Right kidney (tissue), 1 donor: ENCODE results near the gene IL19.
"Not testable (repeated sequence)": the region's sequence is repeated elsewhere in the genome, so short reads cannot be mapped to it uniquely, and the experiment has no call there.

Source experiments
- DNase-seq: peaks from one replicate; pipeline ENCODE4 v3.0.0-alpha.2; 2016

IL19 gene

DNA sequence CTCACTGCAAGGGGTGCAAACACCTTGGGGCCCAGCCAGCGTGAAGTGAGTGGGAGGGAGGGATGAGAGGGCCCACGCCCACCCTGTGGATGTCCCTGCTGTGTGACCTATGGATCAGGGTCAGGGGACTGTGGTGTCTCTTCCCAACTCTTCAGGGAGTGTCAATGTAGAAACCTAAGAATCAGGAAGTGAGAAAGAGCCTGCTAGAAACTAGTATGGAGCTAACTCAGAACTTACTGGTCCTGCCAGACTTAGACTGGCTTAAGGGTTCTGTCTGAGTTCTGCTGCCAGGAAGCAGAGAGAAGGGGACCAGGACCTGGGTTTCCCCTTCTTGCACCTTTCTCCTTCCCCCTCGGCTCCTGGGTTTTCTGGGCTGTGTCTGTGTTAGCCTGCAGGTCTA is 3.5 kb downstream of the IL19 start:
- no peak for DNase-seq

DNA sequence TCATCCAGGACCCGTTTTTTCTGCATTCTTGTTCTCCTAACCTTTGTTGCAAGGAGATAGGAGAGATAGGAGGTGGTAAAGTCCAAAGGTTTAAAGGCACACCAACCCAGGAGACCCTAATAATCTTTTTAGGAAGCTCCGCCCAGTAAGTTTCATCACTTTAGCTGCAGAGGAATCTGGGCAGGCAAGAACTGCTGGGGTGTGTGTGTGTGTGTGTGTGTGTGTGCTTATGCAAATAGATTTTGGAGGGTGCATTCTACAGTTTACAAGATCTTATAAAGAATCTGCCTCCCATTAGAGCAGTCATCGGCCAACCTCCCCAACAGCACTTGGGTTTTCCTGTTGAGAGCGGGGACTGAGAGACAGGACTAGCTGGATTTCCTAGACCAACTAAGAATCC is 5.7 kb downstream of the IL19 start:
- DNase-seq, result no peak

DNA sequence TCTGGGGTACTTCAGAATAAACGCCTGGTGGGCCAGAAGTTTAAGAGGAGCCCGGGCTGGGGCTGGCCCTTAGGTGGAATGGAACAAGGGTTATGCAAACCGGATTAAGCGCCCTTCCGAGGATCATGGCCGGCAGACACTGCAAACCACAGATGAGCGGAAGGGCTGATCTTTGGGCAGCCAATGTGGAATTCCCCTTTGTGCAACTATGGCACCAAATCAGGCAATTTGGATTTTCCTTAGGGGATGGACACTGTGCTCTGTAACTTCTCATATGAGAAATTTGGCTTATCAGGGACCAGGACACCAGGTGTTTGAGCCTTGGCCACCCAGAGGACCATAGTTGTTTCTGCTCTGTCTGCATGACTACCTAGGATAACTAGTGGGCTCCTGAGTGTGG is 7.5 kb downstream of the IL19 start:
- DNase-seq, result no peak

DNA sequence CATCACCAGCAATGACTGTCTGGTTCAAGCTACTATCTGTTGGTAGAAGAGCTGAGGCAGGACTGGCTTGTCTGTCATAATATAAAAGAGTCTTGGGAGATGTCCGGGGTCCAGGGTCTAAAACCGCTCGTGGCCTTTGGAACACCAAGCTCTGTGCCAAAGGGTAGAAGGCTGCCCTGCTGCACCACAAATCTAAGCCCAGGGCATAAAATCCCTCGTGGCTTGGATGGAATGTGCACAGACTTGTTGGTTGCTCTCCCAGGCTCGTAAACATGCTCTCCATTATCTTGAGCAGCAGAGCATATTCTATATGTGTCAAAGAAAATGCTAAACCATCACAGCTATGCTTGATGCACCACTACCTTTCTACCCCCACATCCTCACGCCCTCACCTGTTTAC is 8.3 kb downstream of the IL19 start:
- DNase-seq, result not testable (repeated sequence)

DNA sequence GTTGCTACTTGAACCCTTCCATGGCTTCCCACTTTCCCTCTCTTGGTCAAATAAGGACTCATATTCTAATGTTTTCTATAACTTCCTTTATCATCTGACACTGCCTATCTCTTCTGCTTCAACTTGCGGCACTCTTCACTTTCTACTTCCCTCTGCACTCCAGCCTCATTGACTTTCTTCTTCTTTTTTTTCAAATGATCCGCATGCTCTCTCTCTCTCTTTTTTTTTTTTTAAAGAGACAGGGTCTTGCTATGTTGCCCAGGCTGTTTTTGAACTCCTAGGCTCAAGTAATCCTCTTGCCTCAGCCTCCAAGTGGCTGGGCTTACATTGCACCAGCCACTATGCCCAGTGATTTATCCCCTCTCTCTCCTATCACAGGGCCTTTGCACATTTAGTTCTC is 9.1 kb downstream of the IL19 start:
- DNase-seq, result no peak

DNA sequence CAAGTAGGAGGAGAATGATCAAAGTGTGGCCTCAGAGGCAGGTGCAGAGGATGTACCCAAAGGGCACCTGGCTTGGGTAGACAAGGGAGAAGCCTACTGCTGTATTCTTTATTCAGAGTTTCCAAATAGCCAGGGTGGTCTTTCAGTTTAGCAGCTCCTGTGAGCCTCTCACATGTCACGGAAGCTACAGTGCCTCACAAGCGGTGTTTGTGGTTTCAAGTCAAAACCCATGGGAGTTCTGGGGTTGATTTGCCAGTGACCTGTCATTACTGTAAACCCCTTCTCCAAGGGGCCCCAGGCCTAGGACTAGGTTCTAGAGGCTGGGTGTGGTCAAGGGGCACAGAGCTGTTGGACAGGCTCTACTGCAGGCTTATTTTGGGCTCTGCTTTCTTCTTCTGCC is 11.9 kb downstream of the IL19 start:
- DNase-seq, result no peak

DNA sequence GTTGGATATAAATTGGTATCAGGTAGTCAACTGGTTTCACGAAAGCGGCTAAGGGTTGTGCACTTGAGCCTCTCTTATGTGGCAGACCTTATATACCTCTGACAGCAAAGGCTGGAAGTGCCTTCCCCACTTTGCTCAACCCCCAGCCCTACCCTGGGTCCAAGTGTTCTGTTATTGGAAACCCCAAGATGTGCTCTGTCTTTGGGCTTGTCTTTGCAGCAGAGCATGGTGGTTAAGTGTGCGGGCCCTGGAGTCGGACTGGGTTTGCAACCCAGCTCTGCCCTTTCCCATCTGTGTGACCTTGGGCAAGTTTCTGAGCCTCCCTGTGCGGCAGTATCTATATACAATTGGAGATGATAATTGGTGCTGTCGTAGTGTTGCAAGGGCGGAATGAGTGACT is 12.9 kb downstream of the IL19 start:
- DNase-seq, result no peak

DNA sequence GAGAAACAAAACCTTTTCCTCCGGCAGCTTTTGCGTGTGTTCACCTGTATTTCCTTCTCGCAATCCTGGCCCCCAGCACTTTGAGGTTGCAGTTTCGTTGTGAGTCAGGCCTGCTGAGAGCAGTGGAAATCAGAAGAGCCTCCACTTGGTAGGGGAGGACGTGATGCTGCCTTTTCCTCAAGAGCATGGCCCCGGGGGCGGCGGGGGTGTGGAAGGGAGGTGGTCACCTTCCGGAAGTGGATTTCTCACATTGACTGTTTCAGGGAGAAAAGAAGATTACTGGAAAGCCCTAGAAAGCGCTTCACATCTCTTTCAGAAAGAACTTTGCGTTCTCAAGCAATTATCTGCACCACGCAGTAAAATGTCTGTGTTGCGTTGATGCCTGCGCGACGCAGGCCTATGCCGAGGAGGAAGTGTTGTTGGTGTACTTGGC is 13.9 kb downstream of the IL19 start:
- DNase-seq, result no peak

DNA sequence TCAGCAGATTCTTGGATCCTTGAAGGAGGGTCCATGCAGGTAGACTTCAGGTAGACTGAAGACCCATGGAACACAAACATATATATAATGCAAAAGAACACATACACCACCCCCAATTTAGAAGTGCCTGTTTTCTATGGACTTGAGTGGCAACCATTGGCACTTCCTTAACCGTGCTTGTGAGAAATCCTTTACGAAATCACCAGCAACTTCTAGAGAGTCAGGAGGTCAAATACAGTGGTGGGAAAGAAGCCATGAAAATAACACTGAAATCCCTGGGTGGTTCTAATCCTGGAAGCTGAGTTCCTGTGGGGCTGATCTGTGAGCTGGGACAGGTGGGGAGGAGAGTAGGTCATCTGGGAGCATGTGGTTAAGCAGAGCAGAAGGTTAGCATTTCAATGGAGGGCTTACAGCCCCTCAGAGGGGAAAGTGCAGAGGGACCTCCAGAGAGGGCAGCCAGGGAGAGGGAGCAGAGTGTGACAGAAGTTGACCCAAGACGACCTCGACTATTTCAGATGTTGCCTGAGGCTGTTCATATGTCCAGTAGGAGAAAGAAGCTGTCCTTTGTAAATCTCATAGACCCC is 14.7 kb downstream of the IL19 start:
- DNase-seq, result no peak

DNA sequence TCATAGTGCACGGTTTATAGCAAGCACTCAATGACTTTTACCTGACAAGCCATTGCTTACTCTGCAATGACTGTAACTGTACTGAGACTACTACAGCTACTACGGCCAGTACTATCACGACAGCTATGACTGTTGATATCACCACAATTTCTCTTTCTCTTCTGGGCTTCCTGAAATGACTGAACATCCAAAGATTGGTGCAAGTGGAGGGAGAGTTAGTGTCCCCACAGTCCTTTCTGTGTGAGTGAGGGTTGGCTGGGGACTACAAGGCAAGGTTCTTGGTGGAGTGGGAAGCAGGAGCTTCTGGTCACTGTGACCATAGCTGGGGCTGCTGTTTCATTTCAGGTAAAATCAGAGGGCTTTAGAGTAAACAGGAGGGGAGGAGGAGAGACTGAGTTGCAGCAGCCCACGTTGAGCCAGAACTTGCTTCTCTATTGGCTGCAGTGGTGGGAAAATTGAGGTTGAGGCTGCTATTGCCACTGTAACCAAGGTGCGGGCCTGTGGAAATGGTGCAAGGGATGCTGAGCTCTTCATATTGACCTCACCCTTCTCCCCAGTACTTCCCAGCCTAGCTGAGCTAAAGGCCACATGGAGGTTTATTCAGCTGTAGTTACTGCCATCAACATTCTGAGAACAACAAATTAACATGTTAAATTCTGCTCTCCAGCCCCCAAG is 15.8 kb downstream of the IL19 start:
- no peak for DNase-seq

DNA sequence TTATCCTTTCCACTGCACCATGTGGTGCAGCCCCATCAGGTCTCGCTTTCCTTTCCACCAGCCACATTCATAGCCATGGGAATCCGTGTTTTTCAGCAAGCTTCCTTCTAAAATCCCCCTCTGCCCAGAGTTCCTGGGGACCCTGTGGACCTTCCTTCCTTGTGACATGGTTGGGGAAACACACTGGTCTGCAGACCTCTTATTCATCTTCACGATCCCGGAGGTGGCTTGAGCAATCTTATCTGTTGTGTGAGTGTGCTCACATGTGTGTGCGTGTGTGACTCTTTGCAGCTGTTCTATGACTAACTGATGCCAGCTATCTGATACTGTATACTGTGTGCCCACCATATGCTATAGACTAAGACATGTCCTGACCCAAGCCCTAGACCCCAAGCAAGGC is 17.3 kb downstream of the IL19 start:
- DNase-seq, result no peak

DNA sequence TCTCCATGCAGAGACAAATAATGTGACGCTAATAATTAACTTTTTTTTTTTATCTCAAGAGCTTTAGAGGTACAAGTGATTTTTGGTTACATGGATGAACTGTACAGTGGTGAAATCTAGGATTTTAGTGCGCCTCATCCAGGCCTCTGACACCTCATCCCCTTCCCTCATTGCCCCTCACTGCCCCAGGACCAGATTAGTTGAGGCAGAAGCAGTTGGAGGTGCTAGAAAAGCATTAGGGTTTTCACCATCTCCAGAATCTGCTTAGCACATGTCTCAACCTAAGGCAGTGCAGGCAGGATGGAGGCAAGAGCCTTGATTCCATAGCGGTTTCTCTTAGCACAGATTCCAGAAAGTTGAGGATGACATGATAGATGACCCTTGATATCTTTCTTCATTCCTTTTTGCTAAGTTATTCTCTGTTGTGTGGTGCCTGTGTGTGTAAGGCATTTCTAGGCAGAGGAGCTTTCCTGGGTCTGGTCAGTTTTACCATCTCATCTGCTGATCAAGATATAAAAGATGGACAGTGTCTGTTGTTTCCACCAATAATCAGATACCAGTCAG is 18.0 kb downstream of the IL19 start:
- DNase-seq, result no peak

DNA sequence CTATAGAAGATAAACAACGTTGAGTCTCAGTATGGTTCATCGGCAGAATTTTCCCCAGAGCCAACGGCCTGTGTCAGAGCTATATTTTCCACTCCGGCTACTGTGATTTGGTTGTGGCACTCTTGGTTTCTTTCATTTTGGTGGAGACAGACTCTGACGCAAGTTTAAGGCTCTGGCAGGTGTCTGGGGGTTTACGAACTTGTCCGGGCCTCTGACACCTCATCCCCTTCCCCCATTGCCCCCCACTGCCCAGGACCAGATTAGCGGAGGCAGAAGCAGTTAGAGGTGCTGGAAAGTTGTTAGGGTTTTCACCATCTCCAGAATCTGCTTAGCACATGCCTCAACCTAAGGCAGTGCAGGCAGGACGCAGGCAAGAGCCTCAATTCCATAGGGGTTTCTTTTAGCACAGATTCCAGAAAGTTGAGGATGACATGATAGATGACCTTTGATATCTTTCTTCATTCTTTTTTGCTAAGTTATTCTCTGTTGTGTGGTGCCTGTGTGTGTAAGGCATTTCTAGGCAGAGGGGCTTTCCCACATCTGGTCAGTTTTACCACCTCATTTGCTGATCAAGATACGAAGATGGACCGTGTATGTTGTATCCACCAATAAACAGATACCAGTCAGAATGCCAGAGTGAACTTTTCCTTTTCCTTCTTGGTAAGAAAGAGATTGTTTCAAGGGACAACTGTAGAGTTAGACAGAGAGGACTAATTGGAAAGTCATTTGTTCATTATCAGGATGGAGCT is 20.1 kb downstream of the IL19 start:
- DNase-seq, result no peak

DNA sequence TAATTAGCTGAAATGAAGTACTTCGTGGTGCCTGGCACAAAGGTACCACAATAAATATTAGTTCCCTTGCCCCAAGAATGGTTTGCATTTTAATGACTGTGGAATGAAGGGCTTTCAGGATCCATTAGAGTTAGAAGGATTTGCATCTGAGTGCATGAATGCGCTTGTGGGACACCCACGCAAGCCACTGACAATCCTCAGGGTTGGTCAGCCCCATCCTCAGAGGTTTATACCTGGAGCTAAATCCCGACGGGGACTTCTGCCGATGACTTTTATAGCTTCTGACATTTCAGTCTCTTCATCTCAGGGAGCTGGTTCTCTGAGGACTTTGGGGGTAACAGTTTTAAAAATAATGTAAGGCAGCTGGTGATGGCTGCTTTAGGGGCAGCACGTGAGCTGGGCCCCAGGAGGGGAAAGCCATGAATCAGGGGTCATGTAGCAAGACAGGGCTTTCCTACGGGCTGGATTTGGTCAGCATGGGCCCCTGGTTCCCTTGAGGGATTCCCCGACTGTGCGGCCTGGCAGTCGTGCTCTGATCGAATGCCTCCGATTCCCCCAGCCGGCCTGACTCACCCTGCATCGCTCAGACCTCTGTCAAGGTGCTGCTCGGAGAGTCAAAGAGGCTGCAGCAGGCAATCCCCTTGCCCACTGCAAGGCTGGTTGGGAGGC is 22.5 kb downstream of the IL19 start:
- no peak for DNase-seq

DNA sequence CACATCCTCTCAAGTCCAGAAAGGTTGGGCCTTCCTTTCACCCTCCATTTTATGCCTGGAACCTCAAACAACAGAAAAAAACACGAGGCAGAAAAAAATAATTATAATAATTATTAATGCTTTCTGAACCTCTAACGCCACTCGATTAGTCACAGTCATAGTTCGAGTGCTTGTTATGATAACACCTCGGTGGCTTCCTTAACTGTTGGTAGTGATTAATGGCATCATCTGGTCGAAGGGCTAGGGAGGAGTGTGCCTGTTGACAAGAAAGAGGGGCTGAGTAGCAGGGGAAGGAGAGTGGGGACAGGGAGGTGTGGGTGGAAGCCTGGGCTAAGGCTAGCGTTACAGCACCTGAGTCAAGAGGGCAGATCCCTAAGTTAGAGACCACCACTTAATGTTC is 23.0 kb downstream of the IL19 start:
- DNase-seq, result no peak

DNA sequence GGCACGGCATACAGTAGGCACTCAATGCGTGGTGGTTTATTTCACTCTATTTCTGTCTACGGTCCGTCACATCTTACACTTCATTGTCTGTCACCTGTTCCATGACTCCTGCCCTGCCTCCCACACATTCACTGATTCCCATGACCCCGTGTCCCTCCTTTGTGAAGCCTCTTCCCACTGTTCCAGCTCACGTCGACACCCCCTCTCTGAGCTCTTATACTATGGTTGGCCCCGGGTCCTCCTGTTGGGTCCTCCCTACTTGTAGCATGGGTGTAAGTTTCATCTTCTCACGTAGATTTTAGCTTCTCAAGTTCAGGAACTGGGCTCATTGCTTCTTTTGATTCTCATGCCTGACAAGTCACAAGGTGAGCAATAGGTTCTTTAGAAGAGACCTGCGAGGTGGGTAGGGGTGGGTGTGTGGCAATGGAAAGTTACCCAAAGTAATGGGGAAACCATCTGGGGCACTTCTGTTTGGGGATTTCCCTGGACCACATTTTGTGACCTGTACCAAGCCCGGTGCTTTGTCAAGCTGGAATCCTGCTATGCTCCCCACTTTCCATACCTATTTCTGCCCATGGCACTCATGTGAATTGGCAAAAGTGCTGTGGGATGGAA is 23.8 kb downstream of the IL19 start:
- DNase-seq, result no peak

DNA sequence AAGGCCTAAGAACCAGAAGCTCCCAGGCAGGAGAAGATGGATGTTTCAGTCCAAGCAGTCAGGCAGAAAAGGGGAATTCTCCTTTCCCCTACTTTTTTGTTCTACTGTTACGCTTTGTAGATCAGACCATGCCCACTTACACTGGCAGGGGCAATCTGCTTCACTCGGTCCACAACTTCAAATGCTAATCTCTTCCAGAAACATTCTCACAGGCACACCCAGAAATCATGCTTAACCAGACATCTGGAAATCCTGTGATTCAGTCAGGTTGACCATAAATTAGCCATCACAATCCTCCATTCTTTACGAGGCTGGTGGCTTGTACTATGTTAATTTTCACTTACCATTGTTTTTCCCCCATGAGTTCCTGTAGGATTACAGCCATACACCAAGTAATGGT is 25.5 kb downstream of the IL19 start:
- DNase-seq, result no peak

DNA sequence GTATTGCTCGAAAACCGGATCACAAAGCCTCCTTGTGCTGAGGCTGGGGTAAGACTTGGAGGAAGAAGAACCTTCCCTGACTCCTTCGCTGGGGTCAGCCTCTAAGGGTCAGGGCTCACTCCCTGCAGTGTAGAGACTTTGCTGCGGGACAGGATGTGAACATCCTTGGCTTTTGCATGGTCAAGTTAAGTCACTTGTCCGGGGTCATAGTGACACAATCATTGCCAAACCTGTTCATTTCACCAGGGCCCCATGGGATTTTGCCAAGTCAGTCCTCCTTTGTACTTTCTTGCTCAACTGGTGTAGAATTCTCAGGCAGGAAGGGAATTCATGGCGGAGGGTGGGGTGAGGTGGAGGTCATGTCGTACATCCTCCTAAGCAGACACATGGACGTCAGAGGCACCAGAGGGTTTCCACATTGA is 26.4 kb downstream of the IL19 start:
- DNase-seq, result no peak

DNA sequence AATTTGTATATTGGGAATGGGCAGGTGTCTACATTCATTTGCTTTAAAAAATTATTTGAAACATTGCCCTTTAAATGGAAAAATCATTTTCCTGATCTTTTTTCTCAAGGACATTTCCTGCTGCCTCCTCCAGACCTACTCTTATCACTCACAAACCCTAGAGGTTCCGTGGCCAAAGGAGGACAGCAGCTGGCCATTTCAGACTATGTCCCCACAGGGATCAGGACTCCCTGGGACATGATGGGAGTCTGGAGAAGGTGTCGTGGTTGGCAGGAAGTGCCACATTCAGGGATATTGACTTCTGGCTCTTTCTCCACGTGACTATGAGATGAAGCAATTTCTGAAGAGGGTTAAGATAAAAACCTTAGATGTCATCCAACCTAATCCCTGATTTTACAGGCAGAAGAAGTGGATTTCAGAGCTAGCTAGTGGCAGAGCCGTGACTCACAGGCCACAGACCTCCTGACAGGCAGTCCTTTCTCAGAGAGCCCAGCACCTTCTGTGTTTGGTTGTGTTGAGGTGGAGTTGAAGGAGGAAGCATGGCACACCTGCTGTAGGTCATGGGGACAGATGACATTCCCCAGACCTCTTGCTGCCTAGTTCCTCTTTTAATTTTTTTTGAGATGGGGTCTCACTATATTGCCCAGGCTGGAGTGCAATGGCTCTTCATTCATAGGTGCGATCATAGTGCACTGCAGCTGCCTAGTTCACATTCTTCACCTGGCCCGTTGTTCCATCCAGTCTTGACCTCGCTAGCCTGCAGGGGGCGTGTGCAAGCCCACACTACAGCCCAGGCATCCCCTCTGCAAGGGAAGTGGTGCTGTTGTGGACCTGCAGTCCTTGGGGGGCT is 27.2 kb downstream of the IL19 start:
- DNase-seq, result no peak

DNA sequence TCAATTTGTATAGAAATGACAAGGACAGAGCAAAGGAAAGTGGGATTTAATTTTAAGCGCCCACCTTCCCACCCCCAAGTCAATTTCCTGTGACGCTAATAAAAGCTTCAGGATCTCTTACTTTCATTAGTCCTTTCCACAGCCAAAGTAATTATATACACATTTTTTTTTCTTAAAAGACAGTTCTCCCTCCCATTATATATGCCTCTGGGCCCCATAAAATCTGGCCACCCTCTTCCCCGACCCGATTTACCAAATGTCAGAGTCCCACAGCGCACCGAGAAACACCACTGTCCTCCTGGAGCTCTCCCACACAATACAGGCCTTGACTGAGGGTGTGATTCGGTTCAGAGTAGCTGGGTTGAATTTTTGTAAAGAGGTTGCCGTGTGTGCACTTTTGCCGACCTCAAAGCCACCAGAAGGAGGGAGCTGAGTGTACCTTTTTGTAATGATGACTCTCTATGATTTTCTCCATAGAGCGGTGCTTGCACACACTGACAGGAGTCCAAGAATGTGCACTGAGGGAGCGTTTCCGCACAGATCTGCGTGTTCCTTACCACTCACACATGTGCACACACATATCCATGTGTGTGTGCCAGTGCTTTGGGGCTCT is 27.9 kb downstream of the IL19 start:
- no peak for DNase-seq

DNA sequence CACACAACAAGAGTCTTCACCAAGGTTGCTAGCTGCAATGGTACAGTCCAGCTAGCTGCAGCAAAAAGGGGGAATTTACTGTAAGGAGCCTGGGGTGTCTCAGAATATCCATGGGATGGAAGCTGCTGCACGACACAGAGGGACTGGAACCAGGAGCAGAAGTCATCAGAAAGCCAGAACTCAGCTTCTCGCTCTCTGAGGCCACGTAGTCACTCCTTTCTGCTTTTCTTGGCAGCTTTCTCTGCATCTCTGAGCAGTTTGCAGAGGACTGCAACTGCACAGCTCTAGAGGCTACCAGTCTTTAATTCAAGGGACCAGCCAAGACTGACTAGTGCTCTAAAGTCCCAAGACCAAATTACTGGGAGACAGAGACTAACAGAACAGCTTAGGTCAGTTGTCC is 28.7 kb downstream of the IL19 start:
- DNase-seq, result no peak
